BLaER1 (cell line): Measurements from ENCODE around the gene LRRC49.

Experiments
- H3K27ac ChIP-seq: shearing (Covaris generic); formaldehyde crosslinking; 2 replicates; pipeline ENCODE4 v1.8.1; 2022
- H3K27me3 ChIP-seq: shearing (Covaris generic); formaldehyde crosslinking; 2 replicates; pipeline ENCODE4 v1.8.1; 2022
- H3K36me3 ChIP-seq: shearing (Covaris generic); formaldehyde crosslinking; 2 replicates; pipeline ENCODE4 v1.8.1; 2022
- H3K4me1 ChIP-seq: shearing (Covaris generic); formaldehyde crosslinking; 2 replicates; pipeline ENCODE4 v1.8.1; 2022
- H3K4me2 ChIP-seq: shearing (Covaris generic); formaldehyde crosslinking; 2 replicates; pipeline ENCODE4 v1.8.1; 2022
- H3K4me3 ChIP-seq: shearing (Covaris generic); formaldehyde crosslinking; 2 replicates; pipeline ENCODE4 v1.8.1; 2022
- H3K9ac ChIP-seq: shearing (Covaris generic); formaldehyde crosslinking; 2 replicates; pipeline ENCODE4 v1.8.1; 2022
- H3K9me3 ChIP-seq: shearing (Covaris generic); formaldehyde crosslinking; 2 replicates; pipeline ENCODE4 v1.8.1; 2022
- H4K20me1 ChIP-seq: shearing (Covaris generic); formaldehyde crosslinking; 2 replicates; pipeline ENCODE4 v1.8.1; 2022
- Cebpa-rat ChIP-seq: shearing (Covaris generic); IDR thresholded peaks from 2 replicates; pipeline ENCODE4 v1.8.1; 2022

Gene LRRC49

GRCh38 chr15:71048913-71049675 is 156.5 kb downstream of the LRRC49 start:
- Histone ChIP-seq H3K4me2 (no peak overlapping the region), H3K4me1 (no peaks in the 10 kb centered on the region), H4K20me1 (no peaks in the 10 kb centered on the region), H3K27me3 (no peaks in the 10 kb centered on the region), H3K36me3 (no peaks in the 10 kb centered on the region), H3K4me3 (no peak overlapping the region), H3K9me3 (no peaks in the 10 kb centered on the region), H3K9ac (no peak overlapping the region), H3K27ac (no peak overlapping the region)
- no peak for TF ChIP-seq Cebpa-rat

GRCh38 chr15:71049706-71050422 is 157.2 kb downstream of the LRRC49 start:
- Histone ChIP-seq H4K20me1 (no peaks in the 10 kb centered on the region), H3K4me1 (no peaks in the 10 kb centered on the region), H3K27ac (no peak overlapping the region), H3K36me3 (no peaks in the 10 kb centered on the region), H3K27me3 (no peaks in the 10 kb centered on the region), H3K4me2 (no peak overlapping the region), H3K9me3 (no peaks in the 10 kb centered on the region), H3K9ac (no peak overlapping the region), H3K4me3 (no peak overlapping the region)
- TF ChIP-seq Cebpa-rat: no peak

GRCh38 chr15:71050461-71050860 is 157.8 kb downstream of the LRRC49 start:
- no peaks in the 10 kb centered on the region for H3K4me1 ChIP-seq
- H3K4me2 ChIP-seq: no peak overlapping the region
- no peak overlapping the region for H3K27ac ChIP-seq
- TF ChIP-seq Cebpa-rat: no peak
- no peaks in the 10 kb centered on the region for H3K36me3 ChIP-seq
- no peak overlapping the region for H3K4me3 ChIP-seq
- no peaks in the 10 kb centered on the region for H3K27me3 ChIP-seq
- no peak overlapping the region for H3K9ac ChIP-seq
- H3K9me3 ChIP-seq: no peaks in the 10 kb centered on the region
- no peaks in the 10 kb centered on the region for H4K20me1 ChIP-seq

- Histone ChIP-seq H3K9me3 (no peaks in the 10 kb centered on the region), H3K4me3 (no peak overlapping the region), H3K4me1 (no peaks in the 10 kb centered on the region), H3K27me3 (no peaks in the 10 kb centered on the region), H3K27ac (no peak overlapping the region), H4K20me1 (no peaks in the 10 kb centered on the region), H3K4me2 (no peak overlapping the region), H3K36me3 (no peaks in the 10 kb centered on the region), H3K9ac (no peak overlapping the region)
- TF ChIP-seq Cebpa-rat: no peak
These were observed 158.9 kb downstream of the LRRC49 start for GRCh38 chr15:71051539-71051938.

GRCh38 chr15:71052356-71052755 is 159.7 kb downstream of the LRRC49 start:
- no peaks in the 10 kb centered on the region for H4K20me1 ChIP-seq
- no peaks in the 10 kb centered on the region for H3K4me1 ChIP-seq
- no peak overlapping the region for H3K9ac ChIP-seq
- H3K4me2 ChIP-seq: no peak overlapping the region
- no peaks in the 10 kb centered on the region for H3K9me3 ChIP-seq
- no peak overlapping the region for H3K4me3 ChIP-seq
- H3K27me3 ChIP-seq: no peaks in the 10 kb centered on the region
- no peak for TF ChIP-seq Cebpa-rat
- no peak overlapping the region for H3K27ac ChIP-seq
- no peaks in the 10 kb centered on the region for H3K36me3 ChIP-seq

GRCh38 chr15:71054286-71054952 is 161.8 kb downstream of the LRRC49 start:
- Histone ChIP-seq H3K4me3 (no peak overlapping the region), H3K27me3 (no peaks in the 10 kb centered on the region), H3K9me3 (no peaks in the 10 kb centered on the region), H3K4me1 (no peaks in the 10 kb centered on the region), H3K9ac (no peak overlapping the region), H3K27ac (no peak overlapping the region), H3K4me2 (no peak overlapping the region), H3K36me3 (no peaks in the 10 kb centered on the region), H4K20me1 (no peaks in the 10 kb centered on the region)
- no peak for TF ChIP-seq Cebpa-rat

- no peaks in the 10 kb centered on the region for H3K36me3 ChIP-seq
- TF ChIP-seq Cebpa-rat: no peak
- H3K4me1 ChIP-seq: no peaks in the 10 kb centered on the region
- H3K27ac ChIP-seq: no peak overlapping the region
- no peak overlapping the region for H3K4me2 ChIP-seq
- H3K9me3 ChIP-seq: peaks cover 3% of the 10 kb centered on the region; the same call in 1 of the 2 replicates
- H3K9ac ChIP-seq: no peak overlapping the region
- H3K4me3 ChIP-seq: no peak overlapping the region
- H4K20me1 ChIP-seq: no peaks in the 10 kb centered on the region
- H3K27me3 ChIP-seq: no peaks in the 10 kb centered on the region
These were observed 162.8 kb downstream of the LRRC49 start for GRCh38 chr15:71055461-71055860.

GRCh38 chr15:71056111-71056510 is 163.5 kb downstream of the LRRC49 start:
- H3K4me1 ChIP-seq: no peaks in the 10 kb centered on the region
- no peak for TF ChIP-seq Cebpa-rat
- no peak overlapping the region for H3K4me3 ChIP-seq
- no peaks in the 10 kb centered on the region for H4K20me1 ChIP-seq
- H3K9me3 ChIP-seq: peaks cover 6% of the 10 kb centered on the region; the same call in 1 of the 2 replicates
- no peaks in the 10 kb centered on the region for H3K27me3 ChIP-seq
- H3K36me3 ChIP-seq: no peaks in the 10 kb centered on the region
- H3K9ac ChIP-seq: no peak overlapping the region
- no peak overlapping the region for H3K4me2 ChIP-seq
- no peak overlapping the region for H3K27ac ChIP-seq

- H3K4me1 ChIP-seq: no peaks in the 10 kb centered on the region
- no peak overlapping the region for H3K27ac ChIP-seq
- H3K4me2 ChIP-seq: no peak overlapping the region
- peaks cover 6% of the 10 kb centered on the region; the same call in 1 of the 2 replicates for H3K9me3 ChIP-seq
- no peaks in the 10 kb centered on the region for H3K27me3 ChIP-seq
- H3K9ac ChIP-seq: no peak overlapping the region
- no peak for TF ChIP-seq Cebpa-rat
- no peak overlapping the region for H3K4me3 ChIP-seq
- no peaks in the 10 kb centered on the region for H4K20me1 ChIP-seq
- no peaks in the 10 kb centered on the region for H3K36me3 ChIP-seq
These were observed 164.5 kb downstream of the LRRC49 start for GRCh38 chr15:71057143-71057542.

- no peaks in the 10 kb centered on the region for H3K4me1 ChIP-seq
- no peaks in the 10 kb centered on the region for H4K20me1 ChIP-seq
- H3K9ac ChIP-seq: no peak overlapping the region
- H3K27me3 ChIP-seq: no peaks in the 10 kb centered on the region
- no peak overlapping the region for H3K27ac ChIP-seq
- H3K9me3 ChIP-seq: peaks cover 6% of the 10 kb centered on the region; the same call in 1 of the 2 replicates
- no peak overlapping the region for H3K4me3 ChIP-seq
- TF ChIP-seq Cebpa-rat: no peak
- H3K36me3 ChIP-seq: no peaks in the 10 kb centered on the region
- no peak overlapping the region for H3K4me2 ChIP-seq
These were observed 165.0 kb downstream of the LRRC49 start for GRCh38 chr15:71057581-71057980.
